ENCODE results near the gene OSM. TPM values are rescaled to one million over a fixed set of nuclear protein-coding genes. Genes with fewer than 3 reads are reported as not detected.

Gene OSM
- total and polyA plus RNA-seq, 2 experiments from 2014 or later = not detected

DNA sequence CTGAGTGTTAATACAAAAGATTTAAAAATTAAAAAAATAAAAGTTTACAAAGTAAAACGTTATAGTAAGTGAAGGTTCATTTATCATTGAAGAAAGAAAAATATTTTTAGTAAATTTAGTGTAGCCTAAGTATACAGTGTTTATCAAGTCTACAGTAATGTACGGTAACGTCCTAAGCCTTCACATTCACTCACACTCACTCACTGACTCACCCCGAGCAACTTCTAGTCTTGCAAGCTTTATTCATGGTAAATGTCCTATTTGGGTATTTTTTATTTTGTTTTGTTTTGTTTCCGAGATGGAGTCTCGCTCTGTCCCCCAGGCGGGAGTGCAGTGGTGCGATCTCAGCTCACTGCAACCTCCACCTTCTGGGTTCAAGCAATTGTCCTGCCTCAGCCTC lies 13.9 kb upstream of the OSM start (continued):
- TF ChIP-seq, protein P1, sequence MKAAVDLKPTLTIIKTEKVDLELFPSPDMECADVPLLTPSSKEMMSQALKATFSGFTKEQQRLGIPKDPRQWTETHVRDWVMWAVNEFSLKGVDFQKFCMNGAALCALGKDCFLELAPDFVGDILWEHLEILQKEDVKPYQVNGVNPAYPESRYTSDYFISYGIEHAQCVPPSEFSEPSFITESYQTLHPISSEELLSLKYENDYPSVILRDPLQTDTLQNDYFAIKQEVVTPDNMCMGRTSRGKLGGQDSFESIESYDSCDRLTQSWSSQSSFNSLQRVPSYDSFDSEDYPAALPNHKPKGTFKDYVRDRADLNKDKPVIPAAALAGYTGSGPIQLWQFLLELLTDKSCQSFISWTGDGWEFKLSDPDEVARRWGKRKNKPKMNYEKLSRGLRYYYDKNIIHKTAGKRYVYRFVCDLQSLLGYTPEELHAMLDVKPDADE (IDR thresholded peaks at IDR 0.05) = no peak
- TF ChIP-seq, protein P2, sequence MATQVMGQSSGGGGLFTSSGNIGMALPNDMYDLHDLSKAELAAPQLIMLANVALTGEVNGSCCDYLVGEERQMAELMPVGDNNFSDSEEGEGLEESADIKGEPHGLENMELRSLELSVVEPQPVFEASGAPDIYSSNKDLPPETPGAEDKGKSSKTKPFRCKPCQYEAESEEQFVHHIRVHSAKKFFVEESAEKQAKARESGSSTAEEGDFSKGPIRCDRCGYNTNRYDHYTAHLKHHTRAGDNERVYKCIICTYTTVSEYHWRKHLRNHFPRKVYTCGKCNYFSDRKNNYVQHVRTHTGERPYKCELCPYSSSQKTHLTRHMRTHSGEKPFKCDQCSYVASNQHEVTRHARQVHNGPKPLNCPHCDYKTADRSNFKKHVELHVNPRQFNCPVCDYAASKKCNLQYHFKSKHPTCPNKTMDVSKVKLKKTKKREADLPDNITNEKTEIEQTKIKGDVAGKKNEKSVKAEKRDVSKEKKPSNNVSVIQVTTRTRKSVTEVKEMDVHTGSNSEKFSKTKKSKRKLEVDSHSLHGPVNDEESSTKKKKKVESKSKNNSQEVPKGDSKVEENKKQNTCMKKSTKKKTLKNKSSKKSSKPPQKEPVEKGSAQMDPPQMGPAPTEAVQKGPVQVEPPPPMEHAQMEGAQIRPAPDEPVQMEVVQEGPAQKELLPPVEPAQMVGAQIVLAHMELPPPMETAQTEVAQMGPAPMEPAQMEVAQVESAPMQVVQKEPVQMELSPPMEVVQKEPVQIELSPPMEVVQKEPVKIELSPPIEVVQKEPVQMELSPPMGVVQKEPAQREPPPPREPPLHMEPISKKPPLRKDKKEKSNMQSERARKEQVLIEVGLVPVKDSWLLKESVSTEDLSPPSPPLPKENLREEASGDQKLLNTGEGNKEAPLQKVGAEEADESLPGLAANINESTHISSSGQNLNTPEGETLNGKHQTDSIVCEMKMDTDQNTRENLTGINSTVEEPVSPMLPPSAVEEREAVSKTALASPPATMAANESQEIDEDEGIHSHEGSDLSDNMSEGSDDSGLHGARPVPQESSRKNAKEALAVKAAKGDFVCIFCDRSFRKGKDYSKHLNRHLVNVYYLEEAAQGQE (IDR thresholded peaks at IDR 0.05; ENCODE audit: unreplicated experiment) = no peak
- TF ChIP-seq, protein P3, sequence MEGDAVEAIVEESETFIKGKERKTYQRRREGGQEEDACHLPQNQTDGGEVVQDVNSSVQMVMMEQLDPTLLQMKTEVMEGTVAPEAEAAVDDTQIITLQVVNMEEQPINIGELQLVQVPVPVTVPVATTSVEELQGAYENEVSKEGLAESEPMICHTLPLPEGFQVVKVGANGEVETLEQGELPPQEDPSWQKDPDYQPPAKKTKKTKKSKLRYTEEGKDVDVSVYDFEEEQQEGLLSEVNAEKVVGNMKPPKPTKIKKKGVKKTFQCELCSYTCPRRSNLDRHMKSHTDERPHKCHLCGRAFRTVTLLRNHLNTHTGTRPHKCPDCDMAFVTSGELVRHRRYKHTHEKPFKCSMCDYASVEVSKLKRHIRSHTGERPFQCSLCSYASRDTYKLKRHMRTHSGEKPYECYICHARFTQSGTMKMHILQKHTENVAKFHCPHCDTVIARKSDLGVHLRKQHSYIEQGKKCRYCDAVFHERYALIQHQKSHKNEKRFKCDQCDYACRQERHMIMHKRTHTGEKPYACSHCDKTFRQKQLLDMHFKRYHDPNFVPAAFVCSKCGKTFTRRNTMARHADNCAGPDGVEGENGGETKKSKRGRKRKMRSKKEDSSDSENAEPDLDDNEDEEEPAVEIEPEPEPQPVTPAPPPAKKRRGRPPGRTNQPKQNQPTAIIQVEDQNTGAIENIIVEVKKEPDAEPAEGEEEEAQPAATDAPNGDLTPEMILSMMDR (conservative IDR thresholded peaks at IDR 0.05; ENCODE audit: low read depth in 2 of 2) = no peak
- no peak for TF ChIP-seq ZNF331 (CRISPR knock-in tag; IDR thresholded peaks at IDR 0.05; ENCODE audit: low read depth)

DNA sequence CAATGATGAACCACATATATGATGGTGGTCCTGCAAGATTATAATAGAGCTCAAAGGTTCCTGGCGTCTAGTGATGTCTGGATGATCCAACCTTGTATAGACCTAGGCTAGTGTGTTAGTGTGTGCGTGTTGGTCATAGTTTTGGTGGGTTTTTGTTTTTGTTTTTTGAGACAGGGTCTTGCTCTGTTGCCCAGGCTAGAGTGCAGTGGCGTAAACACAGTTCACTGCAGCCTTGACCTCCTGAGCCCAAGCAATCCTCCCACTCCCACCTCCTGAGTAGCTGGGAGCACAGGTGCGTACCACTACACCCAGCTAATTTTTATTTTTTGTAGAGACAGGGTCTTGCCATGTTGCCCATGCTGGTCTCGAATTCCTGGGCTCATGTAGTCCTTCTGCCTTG lies 13.3 kb upstream of the OSM start:
- Histone ChIP-seq H3K9me2 (ENCODE audit: insufficient read depth) (no peaks in the 10 kb centered on the region), H3K27ac (ENCODE audit: low read depth) (no peak overlapping the region), H3K4me1 (ENCODE audit: insufficient read depth) (0 out of 2 replicates have a peak, but pooled peaks cover 4% of the 10 kb centered on the region), H4K20me1 (replicated peaks; ENCODE audit: insufficient read depth) (no peaks in the 10 kb centered on the region), H3K36me3 (ENCODE audit: insufficient read depth) (no peaks in the 10 kb centered on the region), H3K4me2 (no peak overlapping the region), H3K79me2 (replicated peaks; ENCODE audit: insufficient read depth) (no peaks in the 10 kb centered on the region), H2AFZ (no peak overlapping the region), H3F3A (replicated peaks; ENCODE audit: low read depth) (no peaks in the 10 kb centered on the region), H3K4me3 (no peak overlapping the region), H3K27me3 (ENCODE audit: insufficient read depth) (no peaks in the 10 kb centered on the region)
- peaks cover 9% of the 10 kb centered on the region for H3K4me1 Mint-ChIP-seq
- no peaks in the 10 kb centered on the region for H3K36me3 Mint-ChIP-seq (ENCODE audit: low read depth)
- no peak overlapping the region for H3K27ac Mint-ChIP-seq
- ATAC-seq (no peak), DNase-seq (ENCODE audit: low spot score) (no peak)
- no peaks in the 10 kb centered on the region for H3K9me3 Mint-ChIP-seq
- H3K4me3 Mint-ChIP-seq = no peak overlapping the region
- peaks cover 17% of the 10 kb centered on the region for H3K27me3 Mint-ChIP-seq (ENCODE audit: insufficient read depth, low read depth, poor library complexity)
- TF ChIP-seq ZNF114 (CRISPR knock-in tag; IDR thresholded peaks at IDR 0.05) (no peak), POLR2AphosphoS5 (IDR thresholded peaks at IDR 0.05; ENCODE audit: low read depth) (no peak), ZNF331 (CRISPR knock-in tag; IDR thresholded peaks at IDR 0.05; ENCODE audit: low read depth) (no peak), JUNB (IDR thresholded peaks at IDR 0.05; ENCODE audit: unreplicated experiment) (no peak), CREB1 (CRISPR knock-in tag; IDR thresholded peaks at IDR 0.05; ENCODE audit: low read depth) (no peak), STAT1 (IDR thresholded peaks at IDR 0.05; ENCODE audit: unreplicated experiment) (no peak), EZH2 (IDR thresholded peaks at IDR 0.05; ENCODE audit: low read depth, unreplicated experiment) (no peak)
- TF ChIP-seq, protein P3 (conservative IDR thresholded peaks at IDR 0.05; ENCODE audit: low read depth in 2 of 2) = no peak

All from GM23338 (cell line).